Stimulated activated CD8-positive, alpha-beta memory T cell treated with anti-CD3 and anti-CD28 coated beads, Interleukin-15, amount 100 ng/mL, for 48 hours (primary cell): ENCODE results near the gene LMO7.
"Not testable (repeated sequence)": the region's sequence is repeated elsewhere in the genome, so short reads cannot be mapped to it uniquely, and the experiment has no call there.

ENCODE experiments used
- DNase-seq, 2 donors: peaks; one replicate each; pipeline ENCODE4 v3.0.0-alpha.2; 2020; ENCODE audit warnings: low read depth in 2 of 2

The LMO7 gene

DNA sequence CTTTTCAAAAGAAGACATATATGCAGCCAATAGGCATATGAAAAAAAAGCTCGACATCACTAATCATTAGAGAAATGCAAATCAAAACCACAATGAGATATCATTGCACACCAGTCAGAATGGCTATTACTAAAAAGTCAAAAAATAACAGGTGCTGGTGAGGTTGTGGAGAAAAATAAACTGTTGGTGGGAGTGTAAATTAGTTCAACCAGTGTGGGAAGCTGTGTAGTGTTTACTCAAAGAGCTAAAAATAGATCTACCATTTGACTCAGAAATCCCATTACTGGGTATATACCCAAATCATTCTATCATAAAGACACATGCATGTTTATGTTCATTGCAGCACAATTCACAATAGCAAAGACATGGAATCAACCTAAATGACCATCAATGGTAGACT is 106.9 kb downstream of the LMO7 start:
- not testable (repeated sequence) for DNase-seq

DNA sequence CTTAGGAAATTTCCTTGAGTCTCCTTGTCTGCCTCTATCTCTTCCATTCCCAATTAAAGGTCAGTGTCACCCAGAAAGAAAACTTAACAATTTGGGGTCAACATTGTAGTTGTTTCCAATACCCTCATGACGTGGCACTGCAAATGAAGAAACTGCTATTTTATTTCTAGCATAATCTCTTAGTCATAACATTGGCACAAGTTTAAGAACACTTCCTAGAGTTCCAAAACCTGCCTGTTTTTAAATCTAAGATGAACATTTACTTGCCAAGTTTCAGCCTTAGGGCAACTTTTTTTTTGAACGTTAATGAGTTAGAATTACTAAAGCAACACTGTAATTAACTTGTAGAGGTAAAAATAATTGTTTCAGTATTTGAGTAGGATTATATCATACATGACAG is 108.0 kb downstream of the LMO7 start:
- no peak for DNase-seq

DNA sequence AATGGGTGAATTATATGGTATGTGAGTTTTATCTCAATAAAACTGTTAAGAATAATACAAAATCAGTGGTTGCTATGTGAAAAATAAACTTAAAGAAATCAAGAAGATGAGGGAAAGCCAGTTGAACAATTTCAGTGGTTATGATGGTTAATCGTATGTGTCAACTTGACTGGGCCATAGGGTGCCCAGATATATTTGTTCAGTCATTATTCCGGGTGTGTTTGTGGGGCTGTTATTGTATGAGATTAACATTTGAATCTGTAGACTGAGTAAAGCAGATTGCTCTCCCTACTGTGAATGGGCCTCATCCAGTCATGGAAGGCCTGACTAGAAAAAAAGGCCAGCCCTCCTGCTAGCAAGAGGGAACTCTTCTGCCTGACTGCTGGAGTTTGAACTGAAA is 109.3 kb downstream of the LMO7 start:
- no peak for DNase-seq

DNA sequence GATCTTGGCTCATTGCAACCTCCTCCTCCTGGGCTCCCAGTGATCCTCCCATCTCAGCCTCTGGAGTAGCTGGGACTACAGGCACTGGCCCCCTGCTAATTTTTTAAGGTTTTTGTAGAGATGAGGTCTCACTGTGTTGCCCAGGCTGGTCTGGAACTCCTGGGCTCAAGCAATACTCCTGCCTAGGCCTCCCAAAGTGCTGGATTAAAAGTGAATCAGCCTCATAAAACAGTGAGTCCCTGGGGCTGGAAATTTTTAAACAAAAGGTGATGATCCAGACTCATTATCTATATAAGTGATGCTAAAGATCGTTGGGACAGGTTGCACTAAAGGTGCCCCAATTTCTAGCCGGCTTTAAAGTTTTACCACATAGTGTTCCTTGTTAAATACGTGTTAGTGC is 112.7 kb downstream of the LMO7 start:
- DNase-seq = no peak

DNA sequence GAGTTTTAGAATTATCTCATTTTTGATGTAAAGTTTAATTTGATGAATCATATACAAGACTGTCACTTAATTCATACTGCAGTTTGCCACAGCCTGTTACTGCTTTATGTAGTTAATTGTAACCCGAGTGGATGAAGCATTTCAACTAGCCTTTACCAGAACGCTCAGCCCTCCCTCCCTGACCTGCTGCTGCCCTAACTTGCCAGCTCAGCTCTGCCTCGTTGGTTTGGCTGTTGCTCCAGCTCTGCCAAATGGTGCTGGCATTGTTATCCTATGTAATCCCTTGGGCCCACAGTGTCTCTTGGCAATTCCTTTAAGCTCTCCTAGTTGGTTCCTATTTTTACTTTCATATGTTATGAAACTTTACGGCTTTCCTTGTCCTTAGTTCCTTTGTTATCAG is 113.3 kb downstream of the LMO7 start:
- no peak for DNase-seq

DNA sequence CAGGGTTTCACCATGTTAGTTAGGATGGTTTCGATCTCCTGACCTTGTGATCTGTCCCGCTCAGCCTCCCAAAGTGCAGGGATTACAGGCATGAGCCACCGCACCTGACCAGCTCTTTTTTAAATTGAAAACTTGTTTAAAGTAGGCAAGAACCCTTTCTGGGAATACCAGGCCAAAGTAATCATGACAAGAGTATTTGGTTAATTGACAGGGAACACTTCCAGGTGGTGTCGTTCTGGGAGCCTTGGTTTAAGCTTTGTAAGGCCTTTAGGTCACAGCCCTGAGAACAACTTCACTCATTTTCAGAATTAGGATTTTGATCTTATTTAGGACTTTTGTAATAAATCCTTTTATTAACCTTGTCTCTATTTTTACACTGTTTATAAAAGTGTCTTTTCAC is 115.2 kb downstream of the LMO7 start:
- DNase-seq = no peak

DNA sequence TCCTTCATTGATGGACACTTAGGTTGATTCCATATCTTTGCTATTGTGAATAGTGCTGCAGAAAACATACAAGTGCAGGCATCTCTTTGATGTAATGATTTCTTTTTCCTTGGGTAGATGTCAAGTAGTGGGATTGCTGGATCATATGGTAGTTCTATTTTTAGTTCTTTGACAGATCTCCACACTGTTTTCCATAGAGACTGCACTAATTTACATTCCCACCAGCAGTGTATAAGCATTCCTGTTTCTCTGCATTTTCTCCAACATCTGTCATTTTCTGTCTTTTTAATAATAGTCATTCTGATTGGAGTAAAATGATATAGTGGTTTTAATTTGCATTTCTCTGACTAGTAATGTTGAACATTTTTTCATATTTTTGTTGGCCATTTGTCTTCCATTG is 116.7 kb downstream of the LMO7 start:
- no peak for DNase-seq

DNA sequence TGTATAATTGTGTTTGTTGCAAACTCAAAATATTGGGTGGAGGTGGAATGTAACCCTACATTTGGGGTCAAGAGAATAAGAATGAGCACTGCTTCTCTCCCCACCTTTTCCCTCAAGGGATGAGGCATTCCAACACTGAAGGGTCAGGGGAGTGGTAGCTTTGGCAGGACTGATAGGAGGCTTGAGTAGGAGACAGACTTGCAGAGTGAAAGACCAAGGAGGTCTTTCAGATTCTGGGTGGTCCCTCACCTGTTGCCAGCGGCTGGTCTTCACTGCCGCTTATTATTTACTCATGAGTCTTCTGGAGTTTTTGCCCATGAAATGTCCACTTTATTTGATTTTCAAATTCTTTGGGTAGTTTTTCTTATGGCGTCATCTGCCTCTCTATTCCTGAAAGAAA is 118.8 kb downstream of the LMO7 start:
- DNase-seq = no peak

DNA sequence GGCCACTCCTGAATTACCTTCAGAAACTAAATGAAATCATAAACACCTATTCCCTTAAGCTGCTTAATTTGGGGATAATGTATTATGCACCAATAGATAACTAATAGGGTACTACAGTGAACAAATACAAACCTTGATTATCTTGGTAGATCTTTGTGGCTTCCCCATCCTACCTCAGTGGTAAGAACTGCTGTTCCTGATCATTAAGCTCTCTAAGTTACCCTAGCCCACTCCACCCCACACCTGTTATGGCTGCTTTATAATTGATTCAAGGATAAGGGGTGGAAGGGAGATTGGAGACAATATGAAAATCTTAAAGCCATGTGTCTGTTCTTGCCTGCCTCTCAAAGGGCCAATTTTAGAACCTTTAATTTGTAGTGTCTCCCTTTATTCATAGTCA is 121.2 kb downstream of the LMO7 start:
- no peak for DNase-seq

DNA sequence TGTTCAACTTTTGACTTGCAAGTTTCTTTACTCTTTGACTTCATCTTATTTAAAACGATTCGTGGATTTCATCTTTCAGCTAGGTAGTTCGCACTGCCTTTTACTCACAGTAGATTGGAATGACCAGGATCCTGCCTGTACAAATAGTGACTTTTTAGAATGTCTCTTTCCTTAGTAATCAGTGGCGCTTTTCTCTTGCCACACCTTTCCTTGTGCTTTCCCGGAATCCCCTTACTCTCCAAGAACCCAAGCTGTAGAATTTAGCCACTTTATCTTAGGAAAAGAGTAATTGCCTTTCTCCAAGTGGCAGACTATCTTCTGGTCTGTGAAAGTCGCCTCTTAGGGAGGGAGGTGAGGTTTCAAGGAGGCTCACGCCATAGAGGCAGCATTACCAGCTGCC is 123.4 kb downstream of the LMO7 start:
- DNase-seq = no peak

DNA sequence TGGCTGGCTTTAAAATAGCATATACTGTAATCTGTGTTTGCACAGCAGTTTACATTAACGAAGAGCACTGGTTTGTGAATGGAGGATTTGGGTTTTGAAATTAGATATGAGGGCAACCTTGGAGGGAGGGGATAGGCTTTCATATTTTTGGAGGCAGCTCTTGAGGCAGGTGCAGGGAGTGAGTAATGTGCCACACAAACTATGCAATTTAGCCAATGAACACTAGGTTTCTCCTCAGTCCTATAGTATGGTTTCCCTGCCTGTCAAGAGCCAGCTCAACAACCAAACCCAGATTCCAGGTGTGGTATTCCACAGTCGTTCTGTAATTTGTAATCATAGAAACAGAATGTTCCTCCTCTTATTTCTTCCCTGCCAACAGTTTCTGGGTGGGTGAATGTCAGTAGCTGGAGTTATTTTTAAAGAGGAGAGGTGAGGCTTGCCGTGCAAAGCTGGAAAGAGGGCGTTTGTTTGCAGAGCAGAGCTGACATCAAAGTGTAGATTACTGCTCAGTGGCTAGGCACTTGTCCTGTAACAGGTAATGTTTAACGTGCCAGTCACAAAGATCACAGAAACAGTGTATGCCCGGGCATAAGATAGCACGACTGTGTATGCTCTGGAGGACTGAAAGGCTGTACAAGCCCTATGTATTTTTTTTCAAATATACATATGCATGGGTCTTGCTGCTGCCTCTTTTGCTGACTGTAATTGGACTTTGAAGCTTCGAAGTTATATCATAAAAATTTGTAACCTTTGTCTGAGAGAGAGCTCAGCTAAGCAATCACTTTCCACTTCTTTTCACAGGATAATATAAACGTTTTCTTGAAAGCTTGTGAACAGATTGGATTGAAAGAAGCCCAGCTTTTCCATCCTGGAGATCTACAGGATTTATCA is 124.2 kb downstream of the LMO7 start:
- DNase-seq = no peak

DNA sequence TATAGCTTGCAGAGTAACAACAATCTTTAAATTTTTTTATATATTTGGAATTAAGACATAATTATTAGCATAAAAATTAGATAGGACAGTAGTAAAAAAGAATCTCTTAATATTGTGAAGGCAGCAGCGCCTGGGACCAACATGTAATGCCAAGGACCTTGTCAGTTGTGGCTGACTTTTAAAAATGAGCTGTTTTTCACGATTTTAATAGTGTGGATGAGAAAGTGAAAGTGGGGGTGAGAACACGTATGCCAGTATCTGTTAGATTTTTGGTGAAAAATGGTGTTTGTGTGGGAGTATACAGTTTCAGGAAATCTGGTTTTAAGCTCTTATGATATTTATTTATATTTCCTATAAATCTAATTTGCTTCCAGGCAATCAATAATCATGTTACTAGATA is 125.2 kb downstream of the LMO7 start:
- DNase-seq = no peak

DNA sequence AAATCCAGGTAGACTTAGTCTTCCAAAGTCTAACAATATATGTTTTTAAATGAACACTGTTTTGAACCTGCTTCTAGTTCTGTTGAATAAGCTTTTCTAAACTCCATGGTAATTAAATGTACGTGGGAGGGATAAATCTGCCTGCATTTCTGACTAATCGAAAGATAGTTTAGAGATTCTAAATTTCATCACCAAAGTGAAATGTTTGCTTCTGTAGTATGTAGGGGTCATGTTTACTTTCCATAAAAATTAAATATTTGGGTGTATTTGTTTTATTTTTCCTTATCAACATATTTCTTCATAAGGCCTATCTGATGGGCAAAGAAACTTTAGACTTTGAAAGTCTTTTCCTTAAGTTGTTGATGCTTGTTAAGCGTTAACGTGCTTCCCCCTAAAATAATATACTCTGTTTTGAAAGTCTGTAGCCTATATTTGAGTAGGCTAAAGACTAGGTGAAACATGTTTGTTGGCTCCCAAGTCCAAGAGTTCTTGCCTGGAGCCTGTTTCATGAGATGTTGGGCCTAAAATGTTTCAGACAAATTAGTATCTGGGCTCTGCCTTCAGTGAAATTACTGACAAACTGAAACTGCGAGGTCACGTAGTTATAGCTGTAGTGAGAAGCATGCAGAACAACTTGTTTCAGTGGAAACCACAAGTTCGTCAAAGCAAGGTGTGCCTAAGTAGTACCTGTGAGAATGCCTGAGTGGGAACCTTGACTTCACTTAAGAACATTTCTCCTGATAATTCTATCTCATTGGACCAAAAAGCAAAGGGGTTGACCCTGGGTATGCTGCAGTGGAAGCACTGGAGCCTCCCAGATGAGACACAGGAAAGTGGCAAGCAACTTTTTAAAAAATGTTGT is 126.2 kb downstream of the LMO7 start:
- DNase-seq = no peak

DNA sequence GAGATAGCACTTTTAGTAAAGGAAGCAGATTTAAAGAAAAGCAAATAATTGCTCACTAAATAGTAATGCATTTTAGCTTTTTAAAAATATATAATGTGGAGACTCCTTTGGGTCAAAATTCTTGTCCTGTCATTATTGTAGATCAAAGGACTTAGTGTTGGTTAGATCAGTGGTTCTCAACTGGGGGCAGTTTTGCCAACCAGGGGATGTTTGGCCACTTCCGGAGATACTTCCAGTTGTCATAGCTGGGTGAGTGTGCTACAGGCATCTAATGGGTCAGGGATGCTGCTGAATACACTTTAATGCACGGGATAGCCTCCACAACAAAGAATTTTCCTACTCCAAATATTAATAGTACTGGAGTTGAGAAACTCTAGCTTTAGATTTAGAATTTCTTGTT is 126.8 kb downstream of the LMO7 start:
- no peak for DNase-seq

DNA sequence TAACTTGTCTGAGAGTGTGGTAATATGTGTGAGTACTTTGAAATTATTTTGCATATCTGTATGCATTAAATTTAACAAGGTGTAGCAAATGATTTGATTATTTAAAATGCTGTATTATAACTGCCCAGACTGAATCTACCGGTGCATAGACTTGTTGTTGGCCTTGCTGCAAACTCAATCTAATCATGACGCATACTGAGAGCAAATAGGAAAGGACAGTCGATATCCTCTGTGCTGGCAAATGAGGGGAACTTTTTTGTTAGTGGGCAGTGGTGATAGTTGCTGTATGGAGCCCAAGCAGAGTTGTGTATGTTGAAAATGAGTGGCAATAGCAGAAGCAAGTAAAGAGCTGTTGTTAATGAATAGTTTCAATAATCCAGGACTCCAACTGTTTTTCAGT is 127.4 kb downstream of the LMO7 start:
- DNase-seq = no peak

DNA sequence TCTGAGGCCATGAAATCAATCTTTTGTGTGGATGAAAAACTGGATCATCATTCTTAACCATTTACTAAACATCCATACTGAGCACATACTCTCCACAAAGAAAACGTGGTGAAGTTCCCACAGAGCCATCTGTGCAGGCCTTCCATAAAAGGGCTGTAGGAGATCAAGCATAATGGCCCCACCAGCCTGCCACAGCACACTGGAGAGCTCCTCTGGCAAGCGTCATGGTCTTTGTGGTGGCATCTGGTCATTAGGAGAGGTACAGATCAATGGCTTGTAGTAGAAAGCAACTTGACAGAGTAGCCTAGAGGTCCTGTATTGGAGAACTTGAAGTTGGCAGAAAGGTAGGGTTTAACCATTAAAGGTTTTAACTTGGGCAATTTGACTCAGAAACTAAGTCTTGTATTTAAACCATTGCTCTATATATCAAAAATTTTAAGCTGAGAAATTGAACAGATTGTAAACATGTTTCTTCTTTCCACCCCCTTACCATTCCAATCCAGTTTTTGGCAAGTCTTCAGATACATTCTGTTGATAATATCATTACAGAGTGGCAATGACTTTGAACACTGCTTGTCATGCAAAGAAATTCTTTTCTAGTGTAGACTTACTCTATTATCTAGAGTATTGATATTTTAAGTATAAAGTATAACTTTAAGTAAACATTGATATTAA is 128.3 kb downstream of the LMO7 start:
- DNase-seq = no peak

DNA sequence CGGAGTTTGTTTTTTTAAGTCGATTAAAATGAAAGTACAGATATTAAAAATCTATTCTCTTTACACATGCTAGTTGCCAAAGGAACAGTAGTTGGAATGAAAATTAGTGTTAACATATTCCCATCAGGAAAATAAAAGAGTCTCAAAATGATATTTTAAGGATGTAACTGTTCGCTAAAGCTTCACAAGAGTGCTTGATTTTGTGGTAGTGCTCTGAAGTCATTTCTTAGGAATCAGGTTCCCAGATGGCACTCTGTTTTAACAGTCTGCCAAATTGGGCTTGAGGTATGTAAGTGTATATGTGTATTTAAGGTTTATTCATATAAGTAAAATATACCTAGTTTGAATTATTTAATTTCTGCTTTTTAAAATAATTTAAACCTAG is 128.8 kb downstream of the LMO7 start:
- no peak for DNase-seq

DNA sequence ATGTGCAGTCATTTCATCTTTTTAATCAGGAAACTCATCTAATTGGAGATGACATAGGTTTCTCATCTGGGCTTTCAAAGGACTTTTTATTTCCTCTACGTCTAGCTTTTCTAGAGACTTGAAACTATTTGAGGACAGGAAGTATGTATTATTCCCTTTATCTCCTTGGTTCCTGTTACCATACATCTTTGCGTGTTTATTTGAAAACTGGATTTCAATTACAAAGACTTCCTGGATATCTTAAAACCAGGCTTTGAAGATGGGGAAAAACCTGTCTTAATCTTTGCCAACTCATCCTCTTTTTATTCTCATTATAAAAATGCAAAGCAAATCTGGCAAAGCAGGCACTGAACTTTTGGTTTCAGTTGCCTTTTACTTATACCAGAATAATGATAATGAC is 130.5 kb downstream of the LMO7 start:
- DNase-seq = no peak

DNA sequence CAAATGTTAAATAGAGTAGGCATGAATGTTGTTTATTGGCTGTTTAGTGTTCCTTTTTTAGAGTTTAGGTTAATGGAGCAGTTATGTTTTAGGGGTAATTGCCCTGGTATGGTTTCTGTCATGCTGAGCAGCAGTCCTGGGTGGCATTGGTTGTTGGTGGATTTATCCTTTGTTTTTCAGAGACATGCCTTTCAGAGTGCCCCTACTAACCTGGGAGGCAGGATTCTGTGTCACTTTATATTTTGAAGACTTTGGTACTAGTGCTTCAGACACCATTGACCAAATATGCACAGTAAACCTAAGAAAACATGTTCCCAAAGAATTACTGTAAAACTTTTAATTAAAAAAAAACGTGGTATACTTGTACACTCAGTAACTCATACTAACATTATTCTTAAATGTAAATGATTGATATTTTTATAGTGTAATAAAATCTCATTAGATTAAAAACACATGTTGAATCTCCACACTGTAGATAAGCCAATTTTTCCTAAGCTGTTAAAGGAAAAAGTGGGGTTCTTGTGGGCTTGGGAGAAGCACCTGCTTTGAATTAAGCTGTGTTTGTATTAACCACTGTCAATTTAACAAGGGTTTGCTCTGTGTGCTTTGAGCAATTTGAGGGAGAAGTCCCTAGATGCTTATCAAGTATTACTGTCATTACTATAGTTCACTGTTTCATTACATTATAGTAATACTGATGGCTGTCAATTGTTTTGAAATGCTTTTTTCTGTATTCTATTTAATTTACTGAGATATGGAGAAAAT is 133.2 kb downstream of the LMO7 start:
- DNase-seq = no peak

DNA sequence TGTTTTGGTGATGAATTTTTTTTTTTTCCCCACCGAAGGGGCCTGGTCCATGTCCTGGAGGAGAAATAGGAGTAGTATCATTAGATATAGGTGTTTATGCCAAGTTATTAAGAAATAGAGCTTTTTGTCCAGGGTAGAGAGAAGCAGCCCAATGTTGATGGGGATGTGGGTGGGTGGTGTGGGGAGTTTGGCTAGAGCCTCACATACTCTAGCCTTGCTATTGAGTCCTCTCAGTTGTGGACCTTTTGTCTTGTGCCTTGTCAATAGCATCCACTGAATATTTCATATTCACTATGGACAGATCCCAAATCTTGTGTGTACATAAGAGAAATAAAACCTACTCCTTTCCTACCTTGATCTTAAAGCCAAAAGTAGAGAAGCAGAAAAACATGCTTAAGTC is 134.0 kb downstream of the LMO7 start:
- no peak for DNase-seq

DNA sequence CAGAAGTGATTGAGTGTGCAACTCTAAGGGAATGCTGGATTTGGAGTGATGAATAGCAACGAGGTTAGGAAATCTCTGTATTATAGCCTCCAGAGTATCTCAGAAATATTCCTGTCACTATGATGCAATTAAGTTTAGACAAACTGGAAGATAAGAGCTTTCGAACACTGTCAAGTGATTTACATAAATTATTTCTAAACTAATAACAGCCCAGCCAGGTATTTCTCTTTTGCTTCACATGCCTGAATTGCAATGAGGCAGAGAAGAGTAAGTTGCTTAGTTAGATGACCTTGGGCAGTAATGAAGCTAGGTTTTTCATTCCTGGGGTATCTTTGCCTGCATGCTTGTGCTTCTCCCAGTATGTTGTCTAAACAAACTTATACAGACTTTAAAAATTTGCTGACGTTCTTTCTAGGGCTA is 134.5 kb downstream of the LMO7 start:
- DNase-seq = no peak

DNA sequence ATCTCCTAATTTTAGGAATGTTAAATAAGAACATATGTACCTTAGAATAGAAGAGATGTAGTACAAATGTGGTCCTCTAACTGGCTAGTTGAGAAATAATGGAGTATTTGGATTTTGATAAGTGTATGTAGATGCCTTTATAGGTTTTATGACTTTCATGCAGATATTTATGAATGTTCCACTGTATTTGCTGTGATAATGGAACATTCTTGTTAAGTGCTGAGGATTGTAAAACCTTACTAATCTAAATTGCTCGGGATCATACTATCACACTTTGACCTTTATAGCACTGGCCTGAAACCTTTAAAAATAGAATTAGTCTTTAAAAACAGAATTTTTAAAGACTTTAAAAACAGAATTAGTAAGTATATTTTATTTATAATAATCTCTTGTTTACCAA is 135.1 kb downstream of the LMO7 start:
- DNase-seq = no peak
